ENCODE results near the gene PACRG.

The PACRG gene

GRCh38 chr6:163351013-163351412, 623.2 kb downstream of the PACRG start:
- no peak for DNase-seq (ENCODE audit: low read depth, low spot score)

GRCh38 chr6:163352011-163352685, 624.4 kb downstream of the PACRG start:
- DNase-seq (ENCODE audit: low read depth, low spot score) = no peak

- no peak for DNase-seq (ENCODE audit: low read depth, low spot score)
Measured at GRCh38 chr6:163352966-163353365, 625.2 kb downstream of the PACRG start.

- no peak for DNase-seq (ENCODE audit: low read depth, low spot score)
Measured at GRCh38 chr6:163354085-163354484, 626.3 kb downstream of the PACRG start.

GRCh38 chr6:163354761-163355425, 627.1 kb downstream of the PACRG start:
- DNase-seq (ENCODE audit: low read depth, low spot score) = no peak

- no peak for DNase-seq (ENCODE audit: low read depth, low spot score)
Measured at GRCh38 chr6:163355426-163355991, 627.7 kb downstream of the PACRG start.

- DNase-seq (ENCODE audit: low read depth, low spot score) = no peak
Measured at GRCh38 chr6:163356324-163356723, 628.5 kb downstream of the PACRG start.

GRCh38 chr6:163356743-163357142, 629.0 kb downstream of the PACRG start:
- DNase-seq (ENCODE audit: low read depth, low spot score) = no peak

GRCh38 chr6:163364641-163365040, 636.9 kb downstream of the PACRG start:
- no peak for DNase-seq (ENCODE audit: low read depth, low spot score)
